ENCODE measurements around the gene IBA57. TPM values are rescaled to one million over a fixed set of nuclear protein-coding genes. Genes with fewer than 3 reads are reported as not detected.
"Not testable (repeated sequence)": the region's sequence is repeated elsewhere in the genome, so short reads cannot be mapped to it uniquely, and the experiment has no call there.

IBA57 gene
- total RNA-seq, 1 experiment from 2014 or later: 16.5 TPM

DNA sequence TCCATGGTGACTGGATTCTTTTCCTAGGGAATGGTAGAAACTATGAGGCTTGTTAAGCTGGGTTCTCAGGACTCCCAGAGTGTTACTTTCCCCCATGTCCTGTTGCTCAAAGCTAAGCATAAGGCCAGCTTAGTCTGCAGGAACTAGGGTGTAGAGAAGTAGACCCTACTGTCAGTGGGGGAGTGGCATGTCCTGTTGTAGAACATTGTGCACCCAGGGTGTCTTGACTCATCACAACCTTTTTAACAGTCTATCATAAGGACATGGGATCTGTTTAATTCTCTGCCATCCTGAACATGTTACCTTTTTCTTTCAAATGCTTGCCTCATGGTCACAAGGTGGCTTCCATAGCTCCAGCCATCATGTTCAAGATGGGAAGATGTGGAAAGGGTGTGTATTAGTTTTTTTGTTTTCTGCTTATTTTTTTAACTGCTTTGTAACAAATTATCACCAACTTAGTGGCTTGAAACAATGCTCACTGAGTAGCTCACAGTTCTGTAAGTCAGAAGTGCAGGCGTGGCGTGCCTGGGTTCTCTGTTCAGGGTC lies 59.6 kb downstream of the IBA57 start:
- no peak for DNase-seq (ENCODE audit: low spot score)

DNA sequence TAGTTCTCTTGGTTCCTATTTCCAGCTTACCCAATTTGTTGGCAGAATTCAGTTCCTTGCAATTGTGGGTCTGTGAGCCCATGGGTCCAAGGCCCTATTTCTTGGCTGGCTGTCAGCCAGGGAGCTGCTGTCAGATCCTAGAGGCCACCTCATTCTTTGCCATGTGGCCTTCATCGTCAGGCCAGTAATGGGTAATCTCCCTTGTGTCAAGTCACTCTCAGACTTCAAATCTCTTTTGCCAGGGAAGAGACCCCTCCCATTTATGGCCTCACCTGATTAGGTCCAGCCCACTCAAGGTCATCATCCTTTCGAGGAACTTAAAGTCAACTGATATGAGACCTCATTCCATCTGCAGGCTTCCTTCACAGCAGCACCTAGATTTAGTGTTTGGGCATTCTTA lies 60.1 kb downstream of the IBA57 start:
- no peak for DNase-seq (ENCODE audit: low spot score)

DNA sequence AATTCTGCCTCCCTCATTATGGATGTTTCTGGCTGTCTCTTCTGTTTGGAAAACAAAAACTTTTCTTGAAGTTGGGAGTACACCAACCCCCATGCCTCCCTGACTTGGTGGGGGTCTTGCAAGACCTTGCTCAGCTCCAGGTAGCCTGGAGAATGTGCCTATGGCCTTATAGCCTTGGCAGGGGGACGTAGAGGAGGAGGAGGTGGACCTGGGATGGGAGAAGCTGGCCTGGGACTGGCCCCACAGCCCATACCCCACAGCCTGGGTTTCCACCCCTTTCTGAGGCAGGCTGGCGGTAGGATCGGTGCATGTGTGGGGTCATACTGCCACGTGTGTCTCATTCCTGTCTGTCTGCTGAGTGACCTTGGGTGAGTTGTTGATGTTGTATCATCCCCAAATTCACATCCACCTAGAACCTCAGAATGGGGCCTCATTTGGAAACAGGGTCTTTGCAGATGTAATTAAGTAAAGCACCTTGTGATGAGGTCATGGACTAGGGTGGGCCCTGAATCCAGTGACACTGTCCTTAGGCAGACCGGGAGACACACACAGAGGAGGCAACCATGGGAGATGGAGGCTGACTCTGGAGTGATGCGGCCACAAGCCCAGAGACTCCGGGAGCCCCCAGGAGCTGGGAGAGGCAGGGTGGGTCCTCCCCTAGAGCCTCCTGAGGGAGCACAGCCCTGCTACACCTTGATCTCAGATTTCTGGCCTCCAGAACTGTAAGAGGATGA lies 60.7 kb downstream of the IBA57 start:
- no peak for DNase-seq (ENCODE audit: low spot score)

DNA sequence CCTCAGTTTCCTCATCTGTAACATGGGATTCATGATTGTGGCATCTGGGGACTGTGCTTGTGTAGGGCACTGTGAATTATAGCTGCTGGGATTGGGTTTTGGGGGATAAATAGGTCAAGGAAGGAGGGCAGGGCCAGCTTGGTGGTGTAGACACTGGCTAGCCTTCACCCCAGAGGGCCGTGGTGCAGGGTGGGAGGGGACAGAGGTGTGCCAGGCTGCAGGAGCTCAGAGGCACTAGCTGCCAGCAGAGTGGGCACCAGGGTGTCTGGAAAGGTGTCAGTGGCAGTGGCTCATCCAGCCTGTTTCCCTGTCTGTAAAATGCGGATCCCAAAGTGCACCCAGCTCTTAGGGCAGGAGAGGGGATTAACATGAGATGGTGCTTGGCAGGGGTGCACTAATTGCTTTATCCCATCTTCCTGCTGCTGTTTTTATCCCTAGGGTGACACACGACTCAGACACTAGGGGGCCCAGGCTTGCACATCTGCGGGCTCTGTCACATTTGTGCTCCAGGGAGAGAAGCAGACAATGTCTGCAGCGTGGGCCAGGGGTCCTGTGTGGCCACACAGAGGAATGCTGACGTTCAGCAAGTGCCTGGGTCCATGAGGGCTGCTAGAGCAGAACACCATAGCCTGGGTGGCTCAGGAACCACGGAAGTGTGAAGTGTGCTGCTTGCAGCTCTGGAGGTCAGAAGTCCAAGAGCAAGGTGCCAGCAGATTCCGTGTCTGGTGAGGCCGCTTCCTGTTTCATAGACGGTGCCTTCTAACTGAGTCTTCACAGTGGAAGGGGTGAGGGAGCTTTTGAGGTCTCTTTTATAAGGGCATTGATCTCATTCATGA lies 61.6 kb downstream of the IBA57 start:
- peak; percentile 41 for DNase-seq (ENCODE audit: low spot score)

DNA sequence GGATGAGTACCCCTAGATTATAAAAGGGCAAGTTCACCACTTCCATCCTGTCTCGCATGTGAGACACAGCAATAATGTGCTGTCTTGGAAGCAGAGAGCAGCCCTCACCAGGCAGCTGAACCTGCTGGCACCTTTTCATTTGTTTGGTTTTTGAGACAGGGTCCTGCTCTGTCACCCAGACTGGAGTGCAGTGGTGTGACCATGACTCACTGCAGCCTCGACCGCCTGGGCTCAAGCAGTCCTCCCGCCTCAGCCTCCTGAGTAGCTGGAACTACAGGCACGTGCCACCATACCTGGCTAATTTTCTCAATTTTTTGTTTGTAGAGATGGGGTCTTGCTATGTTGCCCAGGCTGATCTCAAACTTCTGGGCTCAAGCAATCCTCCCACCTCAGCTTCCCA lies 62.5 kb downstream of the IBA57 start:
- DNase-seq (ENCODE audit: low spot score): not testable (repeated sequence)

DNA sequence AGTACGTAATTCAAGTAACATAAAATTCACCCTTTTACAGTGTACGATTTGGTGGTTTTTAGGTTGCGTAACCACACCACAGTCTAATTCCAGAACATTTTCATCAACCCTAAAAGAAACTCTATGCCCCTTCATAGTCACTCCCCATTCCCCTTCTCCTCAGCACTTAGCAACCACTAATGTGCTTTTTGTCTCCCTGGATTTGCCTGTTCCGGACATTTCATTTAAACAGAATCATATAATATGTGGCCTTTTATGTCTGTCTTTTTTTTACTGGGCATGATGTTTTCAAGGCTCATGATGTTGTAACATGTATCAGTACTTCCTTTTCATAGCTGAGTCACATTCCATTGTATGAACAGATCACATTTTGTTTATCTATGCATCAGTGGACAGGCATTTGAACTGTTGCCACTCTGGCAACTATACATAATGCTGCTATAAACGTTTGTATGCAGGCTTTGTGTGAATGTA lies 63.0 kb downstream of the IBA57 start:
- DNase-seq (ENCODE audit: low spot score): peak; percentile 29

DNA sequence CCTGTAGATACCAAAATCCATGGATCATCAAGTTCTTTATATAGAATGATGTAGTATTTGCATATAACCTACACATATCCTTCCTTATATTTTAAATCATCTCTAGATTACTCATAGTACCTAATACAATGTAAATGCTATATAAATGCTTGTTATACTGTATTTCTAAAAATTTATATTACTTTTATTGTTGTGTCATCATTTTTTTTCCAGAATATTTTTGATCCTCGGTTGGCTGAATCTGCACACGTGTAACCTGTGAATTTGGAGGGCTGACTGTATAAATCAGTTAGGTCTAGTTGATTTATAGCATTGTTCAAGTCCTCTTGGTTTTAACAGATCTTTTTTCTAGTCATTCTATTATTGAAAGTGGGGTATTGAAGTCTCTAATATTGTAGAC lies 65.6 kb downstream of the IBA57 start:
- DNase-seq (ENCODE audit: low spot score): no peak

Small RNA genes lying within 50 kb of the gene (small RNA-seq; reads per million reads assigned to genes)
- gene AL359510.1: not detected

Other genes with a start within 250 kb of the IBA57 start
- not detected in 2 replicates for gene WNT9A, start 217.9 kb upstream of the IBA57 start, total RNA-seq (2014; rRNA removed; shearing (Covaris generic))
- not detected in 2 replicates for gene WNT3A, start 158.8 kb upstream of the IBA57 start, total RNA-seq (2014; rRNA removed; shearing (Covaris generic))
- gene ARF1, start 83.1 kb upstream of the IBA57 start, total RNA-seq (2014; rRNA removed; shearing (Covaris generic)): 387 and 400 TPM in 2 replicates
- gene C1orf35, start 62.5 kb upstream of the IBA57 start, total RNA-seq (2014; rRNA removed; shearing (Covaris generic)): 30.3 and 38.4 TPM in 2 replicates
- 158 and 201 TPM in 2 replicates for gene MRPL55, start 56.5 kb upstream of the IBA57 start, total RNA-seq (2014; rRNA removed; shearing (Covaris generic))
- 608 and 613 TPM in 2 replicates for gene GUK1, start 25.5 kb upstream of the IBA57 start, total RNA-seq (2014; rRNA removed; shearing (Covaris generic))
- 45.3 and 48.4 TPM in 2 replicates for gene GJC2, start 15.9 kb upstream of the IBA57 start, total RNA-seq (2014; rRNA removed; shearing (Covaris generic))
- 7.9 and 16.7 TPM in 2 replicates for gene OBSCN, start 42.2 kb downstream of the IBA57 start, total RNA-seq (2014; rRNA removed; shearing (Covaris generic))
- 55.9 and 62.2 TPM in 2 replicates for gene TRIM11, start 241.0 kb downstream of the IBA57 start, total RNA-seq (2014; rRNA removed; shearing (Covaris generic))